ENCODE results near the gene CLASP1. TPM values are rescaled to one million over a fixed set of nuclear protein-coding genes. Genes with fewer than 3 reads are reported as not detected.

CLASP1 gene
- total RNA-seq, 2 experiments from 2014 or later = 33.8 to 72.4 TPM

- TF ChIP-seq CTCF (conservative IDR thresholded peaks at IDR 0.05; ENCODE audit: low read length) (no peak), EZH2phosphoT487 (IDR thresholded peaks at IDR 0.05; ENCODE audit: borderline replicate concordance, low read depth, low read length) (no peak)
- ChIA-PET CTCF (ENCODE audit: unreplicated experiment) (no interaction called here), POLR2A (interaction anchor here (0.7 to 1.0 kb wide), 2 partner anchors 83 to 1239 kb away, joined by 3 to 4 read pairs; no protein-coding TSS in a partner anchor)
- BruUV-seq (replicated peaks) = no TSS peak
- H4K20me1 ChIP-seq (ENCODE audit: insufficient read depth, low read length) = no peaks in the 10 kb centered on the region
- no peak overlapping the region for H3K27ac ChIP-seq (ENCODE audit: low read depth, low read length, poor library complexity, severe bottlenecking)
- H3K36me3 ChIP-seq (ENCODE audit: insufficient read depth, low read length) = peaks cover 39% of the 10 kb centered on the region
- no peak overlapping the region for H3K4me3 ChIP-seq (ENCODE audit: low read depth, low read length, poor library complexity, severe bottlenecking)
- intact Hi-C loops (cut with micrococcal nuclease; ENCODE audit: unreplicated experiment) = no loop called here
- no peaks in the 10 kb centered on the region for H3K9me3 ChIP-seq (ENCODE audit: low read length)
- no peak overlapping the region for H2AFZ ChIP-seq (ENCODE audit: low read length)
- H3K4me2 ChIP-seq (ENCODE audit: low read length) = no peak overlapping the region
- no peak for DNase-seq (ENCODE audit: low spot score)
- peaks cover 14% of the 10 kb centered on the region; the same call in 1 of the 2 replicates for H3K79me2 ChIP-seq (ENCODE audit: insufficient read depth, low read depth, low read length)
- no peaks in the 10 kb centered on the region for H3K9me2 ChIP-seq (ENCODE audit: insufficient read depth, low read length)
- H3K4me1 ChIP-seq (ENCODE audit: insufficient read depth, low read length, poor library complexity, severe bottlenecking) = no peaks in the 10 kb centered on the region
These were observed 142.6 kb downstream of the CLASP1 start for GRCh38 chr2:121506621-121507020.

- BruUV-seq (replicated peaks) = no TSS peak
- Histone ChIP-seq H3K9me3 (ENCODE audit: low read length) (no peaks in the 10 kb centered on the region), H3K79me2 (ENCODE audit: insufficient read depth, low read depth, low read length) (peaks cover 14% of the 10 kb centered on the region; the same call in 1 of the 2 replicates), H4K20me1 (ENCODE audit: insufficient read depth, low read length) (no peaks in the 10 kb centered on the region), H3K4me1 (ENCODE audit: insufficient read depth, low read length, poor library complexity, severe bottlenecking) (no peaks in the 10 kb centered on the region), H2AFZ (ENCODE audit: low read length) (no peak overlapping the region), H3K4me3 (ENCODE audit: low read depth, low read length, poor library complexity, severe bottlenecking) (no peak overlapping the region), H3K27ac (ENCODE audit: low read depth, low read length, poor library complexity, severe bottlenecking) (no peak overlapping the region), H3K4me2 (ENCODE audit: low read length) (no peak overlapping the region), H3K9me2 (ENCODE audit: insufficient read depth, low read length) (no peaks in the 10 kb centered on the region), H3K36me3 (ENCODE audit: insufficient read depth, low read length) (peaks cover 45% of the 10 kb centered on the region)
- TF ChIP-seq EZH2phosphoT487 (IDR thresholded peaks at IDR 0.05; ENCODE audit: borderline replicate concordance, low read depth, low read length) (no peak), CTCF (conservative IDR thresholded peaks at IDR 0.05; ENCODE audit: low read length) (no peak)
- ChIA-PET POLR2A (interaction anchor here (0.7 to 1.0 kb wide), 3 partner anchors 83 to 1238 kb away, joined by 3 to 4 read pairs (median 3); no protein-coding TSS in a partner anchor), CTCF (ENCODE audit: unreplicated experiment) (no interaction called here)
- DNase-seq (ENCODE audit: low spot score) = no peak
- intact Hi-C loops (cut with micrococcal nuclease; ENCODE audit: unreplicated experiment) = no loop called here
These were observed 143.2 kb downstream of the CLASP1 start for GRCh38 chr2:121505986-121506586.

GRCh38 chr2:121505005-121505404 lies 144.3 kb downstream of the CLASP1 start:
- H3K4me2 ChIP-seq (ENCODE audit: low read length) = no peak overlapping the region
- no peak overlapping the region for H3K4me3 ChIP-seq (ENCODE audit: low read depth, low read length, poor library complexity, severe bottlenecking)
- no peak for TF ChIP-seq CTCF (conservative IDR thresholded peaks at IDR 0.05; ENCODE audit: low read length)
- no peak for TF ChIP-seq EZH2phosphoT487 (IDR thresholded peaks at IDR 0.05; ENCODE audit: borderline replicate concordance, low read depth, low read length)
- intact Hi-C loops (cut with micrococcal nuclease; ENCODE audit: unreplicated experiment) = no loop called here
- ChIA-PET CTCF (ENCODE audit: unreplicated experiment) (no interaction called here), POLR2A (no interaction called here)
- H3K9me3 ChIP-seq (ENCODE audit: low read length) = peaks cover 1% of the 10 kb centered on the region; the same call in 1 of the 2 replicates
- no peak overlapping the region for H3K27ac ChIP-seq (ENCODE audit: low read depth, low read length, poor library complexity, severe bottlenecking)
- H4K20me1 ChIP-seq (ENCODE audit: insufficient read depth, low read length) = no peaks in the 10 kb centered on the region
- H3K79me2 ChIP-seq (ENCODE audit: insufficient read depth, low read depth, low read length) = peaks cover 14% of the 10 kb centered on the region; the same call in 1 of the 2 replicates
- no peak overlapping the region for H2AFZ ChIP-seq (ENCODE audit: low read length)
- BruUV-seq (replicated peaks) = no TSS peak
- DNase-seq (ENCODE audit: low spot score) = no peak
- H3K36me3 ChIP-seq (ENCODE audit: insufficient read depth, low read length) = peaks cover 56% of the 10 kb centered on the region
- no peaks in the 10 kb centered on the region for H3K9me2 ChIP-seq (ENCODE audit: insufficient read depth, low read length)
- no peaks in the 10 kb centered on the region for H3K4me1 ChIP-seq (ENCODE audit: insufficient read depth, low read length, poor library complexity, severe bottlenecking)
